Measurements from ENCODE around the gene FOXN3. TPM values are rescaled to one million over a fixed set of nuclear protein-coding genes. Genes with fewer than 3 reads are reported as not detected.

The FOXN3 gene
- total RNA-seq, 1 experiment from 2014 or later: 8.8 TPM

- no TSS peak for BruUV-seq (replicated peaks)
- DNase-seq (ENCODE audit: low read depth, low spot score): no peak
- no peaks in the 10 kb centered on the region for H3K9me3 ChIP-seq (ENCODE audit: control insufficient read depth, insufficient read depth, low read depth, low read length)
- H3K27me3 ChIP-seq (ENCODE audit: control insufficient read depth, insufficient read depth, low read length): no peaks in the 10 kb centered on the region
- in situ Hi-C loops (cut with HindIII; ENCODE audit: low pct_unique_long_range_greater_than_20kb, low sequenced_read_pairs): no loop called here
- POLR2A ChIA-PET: no interaction called here
- H3K36me3 ChIP-seq (ENCODE audit: control insufficient read depth, insufficient read depth, low read length): no peaks in the 10 kb centered on the region
- no peak overlapping the region for H3K27ac ChIP-seq (ENCODE audit: low read length)
- H3K4me1 ChIP-seq (ENCODE audit: control insufficient read depth, insufficient read depth, low read length): no peaks in the 10 kb centered on the region; the same call in 1 of the 2 replicates
- no peak overlapping the region for H3K4me3 ChIP-seq (ENCODE audit: low read depth in 2 of 2, low read length in 2 of 2)
- CTCF ChIA-PET: no interaction called here
- ATAC-seq: no peak
- TF ChIP-seq POLR2AphosphoS5 (IDR thresholded peaks at IDR 0.05; ENCODE audit: low read depth, low read length): no peak
- no peak for TF ChIP-seq CTCF (IDR thresholded peaks at IDR 0.05)
- no peak for TF ChIP-seq REST (IDR thresholded peaks at IDR 0.05; ENCODE audit: insufficient read depth in 1 of 2, low read depth in 2 of 2, low read length in 1 of 2)
- no peak for TF ChIP-seq SIN3A (IDR thresholded peaks at IDR 0.05; ENCODE audit: borderline replicate concordance, insufficient read depth, low read depth, low read length)
- TF ChIP-seq TCF7L2 (IDR thresholded peaks at IDR 0.05; ENCODE audit: low read depth, low read length): no peak
- intact Hi-C loops (cut with micrococcal nuclease; ENCODE audit: unreplicated experiment): no loop called here
Measured at GRCh38 chr14:89348722-89349121, 68.3 kb downstream of the FOXN3 start.

- H3K4me3 ChIP-seq (ENCODE audit: low read depth in 2 of 2, low read length in 2 of 2): no peak overlapping the region
- H3K27ac ChIP-seq (ENCODE audit: low read length): no peak overlapping the region
- no peaks in the 10 kb centered on the region for H3K36me3 ChIP-seq (ENCODE audit: control insufficient read depth, insufficient read depth, low read length)
- H3K4me1 ChIP-seq (ENCODE audit: control insufficient read depth, insufficient read depth, low read length): no peaks in the 10 kb centered on the region; the same call in 1 of the 2 replicates
- ATAC-seq (no peak), DNase-seq (ENCODE audit: low read depth, low spot score) (no peak)
- intact Hi-C loops (cut with micrococcal nuclease; ENCODE audit: unreplicated experiment) (no loop called here), in situ Hi-C loops (cut with HindIII; ENCODE audit: low pct_unique_long_range_greater_than_20kb, low sequenced_read_pairs) (no loop called here)
- no TSS peak for BruUV-seq (replicated peaks)
- TF ChIP-seq CTCF (IDR thresholded peaks at IDR 0.05) (no peak), SIN3A (IDR thresholded peaks at IDR 0.05; ENCODE audit: borderline replicate concordance, insufficient read depth, low read depth, low read length) (no peak), POLR2AphosphoS5 (IDR thresholded peaks at IDR 0.05; ENCODE audit: low read depth, low read length) (no peak), REST (IDR thresholded peaks at IDR 0.05; ENCODE audit: insufficient read depth in 1 of 2, low read depth in 2 of 2, low read length in 1 of 2) (no peak), TCF7L2 (IDR thresholded peaks at IDR 0.05; ENCODE audit: low read depth, low read length) (no peak)
- no peaks in the 10 kb centered on the region for H3K9me3 ChIP-seq (ENCODE audit: control insufficient read depth, insufficient read depth, low read depth, low read length)
- POLR2A ChIA-PET: no interaction called here
- CTCF ChIA-PET: no interaction called here
- no peaks in the 10 kb centered on the region for H3K27me3 ChIP-seq (ENCODE audit: control insufficient read depth, insufficient read depth, low read length)
Measured at GRCh38 chr14:89347885-89348284, 69.1 kb downstream of the FOXN3 start.
